ENCODE data around the gene ASRGL1. TPM values are rescaled to one million over a fixed set of nuclear protein-coding genes. Genes with fewer than 3 reads are reported as not detected.

The ASRGL1 gene
- total RNA-seq (10 to 100 TPM in 1 of 4 donors, 1 to 10 TPM in 3; 2.2 to 15.0 (median 6.0) TPM), polyA plus RNA-seq (1 to 10 TPM; 3.1 to 5.5 (median 3.6) TPM)
- long read RNA-seq, donor 1, transcript ASRGL1-201 (7 exons, 2,182 nt) = major isoform, 9 of 13 reads
- long read RNA-seq, donor 1, partial matches to known transcripts = 1 of 13 reads
- long read RNA-seq, donor 1, other reads (novel, unspliced or antisense) = 1 of 13 reads
- long read RNA-seq, donor 2, partial matches to known transcripts = 1 of 6 reads
- long read RNA-seq, donor 2, other reads (novel, unspliced or antisense) = 3 of 6 reads

GRCh38 chr11:62337303-62338181 is at the start of gene ASRGL1:
TSS of gene ASRGL1 (plus strand) at chr11:62337448. CDS start at chr11:62337978, 530 bp downstream.
- TF ChIP-seq, protein P1, sequence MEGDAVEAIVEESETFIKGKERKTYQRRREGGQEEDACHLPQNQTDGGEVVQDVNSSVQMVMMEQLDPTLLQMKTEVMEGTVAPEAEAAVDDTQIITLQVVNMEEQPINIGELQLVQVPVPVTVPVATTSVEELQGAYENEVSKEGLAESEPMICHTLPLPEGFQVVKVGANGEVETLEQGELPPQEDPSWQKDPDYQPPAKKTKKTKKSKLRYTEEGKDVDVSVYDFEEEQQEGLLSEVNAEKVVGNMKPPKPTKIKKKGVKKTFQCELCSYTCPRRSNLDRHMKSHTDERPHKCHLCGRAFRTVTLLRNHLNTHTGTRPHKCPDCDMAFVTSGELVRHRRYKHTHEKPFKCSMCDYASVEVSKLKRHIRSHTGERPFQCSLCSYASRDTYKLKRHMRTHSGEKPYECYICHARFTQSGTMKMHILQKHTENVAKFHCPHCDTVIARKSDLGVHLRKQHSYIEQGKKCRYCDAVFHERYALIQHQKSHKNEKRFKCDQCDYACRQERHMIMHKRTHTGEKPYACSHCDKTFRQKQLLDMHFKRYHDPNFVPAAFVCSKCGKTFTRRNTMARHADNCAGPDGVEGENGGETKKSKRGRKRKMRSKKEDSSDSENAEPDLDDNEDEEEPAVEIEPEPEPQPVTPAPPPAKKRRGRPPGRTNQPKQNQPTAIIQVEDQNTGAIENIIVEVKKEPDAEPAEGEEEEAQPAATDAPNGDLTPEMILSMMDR (IDR thresholded peaks at IDR 0.05) = no peak
- intact Hi-C loops (cut with DNase I) = no loop called here
- Histone ChIP-seq H3K36me3 (ENCODE audit: insufficient read depth in 1 of 2, low read depth in 1 of 2) (peaks cover 0 to 13% of the 10 kb centered on the region in 2 donors), H3K4me1 (peaks cover 7% of the 10 kb centered on the region), H3K27ac (peak within 1 kb of the TSS; percentile 73), H3K9me3 (no peaks in the 10 kb centered on the region), H3K4me3 (peak within 1 kb of the TSS; percentile 78), H3K27me3 (ENCODE audit: insufficient read depth in 3 of 3, low read length in 2 of 3) (no peaks in the 10 kb centered on the region)
- DNase-seq = peak; percentile 89 to 93
- peak; percentile 96 to 99 (median 97) for ATAC-seq
- 1% methylated on average over 78 to 98 of the region's 98 CpGs for WGBS, 3 donors

DNA sequence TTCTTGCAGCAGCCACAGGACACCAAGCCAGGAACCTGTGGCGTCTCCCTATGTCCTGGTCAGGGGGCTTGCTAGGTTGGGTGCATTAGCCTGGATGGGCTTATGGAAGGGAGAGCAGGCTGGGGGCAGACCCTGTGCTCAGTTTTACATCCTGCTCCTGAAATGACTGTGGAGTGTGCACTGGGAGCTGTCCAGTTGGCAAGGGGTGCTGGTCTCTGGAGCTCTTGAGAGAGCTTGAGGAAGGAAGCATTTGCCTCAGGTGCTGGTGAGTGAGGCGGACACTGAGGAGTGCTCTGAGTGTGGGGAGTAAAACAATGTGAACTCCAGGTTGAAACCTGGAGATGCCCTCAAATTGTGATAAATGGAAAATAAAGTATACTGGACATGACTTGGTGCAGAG is 41.7 kb upstream of the ASRGL1 start:
- intact Hi-C loops (cut with DNase I) = no loop called here
- TF ChIP-seq, protein P1 (IDR thresholded peaks at IDR 0.05) = no peak
- Histone ChIP-seq H3K27me3 (ENCODE audit: insufficient read depth in 3 of 3, low read length in 2 of 3) (peaks cover 0 to 8% (median 2%) of the 10 kb centered on the region in 3 donors), H3K4me1 (no peaks in the 10 kb centered on the region), H3K36me3 (ENCODE audit: insufficient read depth in 1 of 2, low read depth in 1 of 2) (no peaks in the 10 kb centered on the region), H3K9me3 (no peaks in the 10 kb centered on the region), H3K4me3 (no peak overlapping the region), H3K27ac (no peak overlapping the region)
- WGBS, 3 donors = 42 to 53% (median 53%) methylated on average over 2 of the region's 2 CpGs
- DNase-seq (no peak), ATAC-seq (no peak)

- intact Hi-C loops (cut with DNase I) = no loop called here
- Histone ChIP-seq H3K4me3 (no peak within 1 kb of the TSS), H3K27me3 (ENCODE audit: insufficient read depth in 3 of 3, low read length in 2 of 3) (peaks cover 0 to 14% (median 2%) of the 10 kb centered on the region in 3 donors), H3K9me3 (no peaks in the 10 kb centered on the region), H3K4me1 (no peaks in the 10 kb centered on the region), H3K27ac (no peak within 1 kb of the TSS), H3K36me3 (ENCODE audit: insufficient read depth in 1 of 2, low read depth in 1 of 2) (no peaks in the 10 kb centered on the region)
- DNase-seq = no peak
- TF ChIP-seq, protein P1 (IDR thresholded peaks at IDR 0.05) = no peak
- ATAC-seq = no peak
- WGBS, 3 donors = 62 to 68% (median 65%) methylated on average over 7 of the region's 7 CpGs
These were observed 38.3 kb upstream of the ASRGL1 start, which contains the start of gene SCGB1D4 for GRCh38 chr11:62298975-62299374. TSS of gene SCGB1D4 (minus strand) at chr11:62299075. CDS start at chr11:62299010, 65 bp downstream.

DNA sequence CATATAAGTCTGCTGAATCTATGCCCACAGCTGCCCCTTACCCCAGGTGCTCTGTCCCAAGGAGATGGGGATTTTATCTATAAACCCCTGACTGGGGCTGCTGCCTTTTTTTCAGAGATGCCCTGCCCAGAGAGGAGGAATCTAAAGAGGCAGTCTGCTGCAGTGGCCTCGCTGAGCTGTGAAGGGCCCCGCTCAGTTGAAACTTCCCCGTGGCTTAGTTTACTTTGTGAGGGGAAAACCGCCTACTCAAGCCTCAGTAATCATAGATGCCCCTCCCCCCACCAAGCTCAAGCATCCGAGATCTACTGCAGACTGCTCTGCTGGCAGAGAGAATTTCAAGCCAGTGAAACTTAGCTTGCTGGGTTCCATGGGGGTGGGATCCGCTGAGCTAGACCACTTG is 31.0 kb upstream of the ASRGL1 start:
- WGBS, 3 donors = 36 to 47% (median 37%) methylated on average over 6 of the region's 6 CpGs
- Histone ChIP-seq H3K4me3 (no peak overlapping the region), H3K27ac (no peak overlapping the region), H3K4me1 (no peaks in the 10 kb centered on the region), H3K36me3 (ENCODE audit: insufficient read depth in 1 of 2, low read depth in 1 of 2) (no peaks in the 10 kb centered on the region), H3K27me3 (ENCODE audit: insufficient read depth in 3 of 3, low read length in 2 of 3) (peaks cover 0 to 21% (median 3%) of the 10 kb centered on the region in 3 donors), H3K9me3 (no peaks in the 10 kb centered on the region)
- TF ChIP-seq, protein P1 (IDR thresholded peaks at IDR 0.05) = no peak
- ATAC-seq (no peak), DNase-seq (no peak)
- intact Hi-C loops (cut with DNase I) = loop anchor here in 1 of 2 donors (5.0 kb wide), 1 partner anchor 69 kb away; no protein-coding TSS in a partner anchor

Measured in psoas muscle (tissue), 8 donors.